ENCODE measurements around the gene STX8.

DNA sequence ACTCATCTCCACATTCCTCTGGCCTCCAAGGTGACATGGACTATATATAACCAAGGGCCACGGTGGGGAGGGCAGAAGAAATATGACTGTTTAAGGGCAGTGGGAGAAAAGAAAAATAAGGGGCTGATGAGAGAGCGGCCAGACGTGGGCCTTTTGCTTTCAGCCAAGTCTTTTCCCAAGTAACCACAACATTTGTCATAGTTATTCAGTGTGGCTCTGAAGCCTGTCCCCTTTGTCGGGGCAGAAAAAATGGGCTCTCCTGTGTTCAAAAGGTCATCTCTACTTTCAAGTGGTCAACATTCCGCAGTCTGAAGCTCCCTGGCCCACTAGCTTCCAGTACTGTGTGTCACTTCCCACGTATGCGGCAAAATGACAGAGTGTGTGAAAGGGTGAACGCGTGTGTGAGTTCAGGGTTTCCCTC is 308.9 kb downstream of the STX8 start:
- TF ChIP-seq ZNF548 (tag by site-specific recombination; IDR thresholded peaks at IDR 0.05), result no peak
- no peak for TF ChIP-seq ZNF670 (tag by site-specific recombination; IDR thresholded peaks at IDR 0.05; ENCODE audit: low read depth)
- TF ChIP-seq, protein P1, sequence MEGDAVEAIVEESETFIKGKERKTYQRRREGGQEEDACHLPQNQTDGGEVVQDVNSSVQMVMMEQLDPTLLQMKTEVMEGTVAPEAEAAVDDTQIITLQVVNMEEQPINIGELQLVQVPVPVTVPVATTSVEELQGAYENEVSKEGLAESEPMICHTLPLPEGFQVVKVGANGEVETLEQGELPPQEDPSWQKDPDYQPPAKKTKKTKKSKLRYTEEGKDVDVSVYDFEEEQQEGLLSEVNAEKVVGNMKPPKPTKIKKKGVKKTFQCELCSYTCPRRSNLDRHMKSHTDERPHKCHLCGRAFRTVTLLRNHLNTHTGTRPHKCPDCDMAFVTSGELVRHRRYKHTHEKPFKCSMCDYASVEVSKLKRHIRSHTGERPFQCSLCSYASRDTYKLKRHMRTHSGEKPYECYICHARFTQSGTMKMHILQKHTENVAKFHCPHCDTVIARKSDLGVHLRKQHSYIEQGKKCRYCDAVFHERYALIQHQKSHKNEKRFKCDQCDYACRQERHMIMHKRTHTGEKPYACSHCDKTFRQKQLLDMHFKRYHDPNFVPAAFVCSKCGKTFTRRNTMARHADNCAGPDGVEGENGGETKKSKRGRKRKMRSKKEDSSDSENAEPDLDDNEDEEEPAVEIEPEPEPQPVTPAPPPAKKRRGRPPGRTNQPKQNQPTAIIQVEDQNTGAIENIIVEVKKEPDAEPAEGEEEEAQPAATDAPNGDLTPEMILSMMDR (tag by site-specific recombination; IDR thresholded peaks at IDR 0.05), result no peak
- no peak for TF ChIP-seq YY2 (tag by site-specific recombination; IDR thresholded peaks at IDR 0.05)
- TF ChIP-seq ZNF558 (tag by site-specific recombination; IDR thresholded peaks at IDR 0.05), result no peak
- TF ChIP-seq ZNF514 (tag by site-specific recombination; IDR thresholded peaks at IDR 0.05), result no peak
- no peak for TF ChIP-seq BCL11B (tag by site-specific recombination; IDR thresholded peaks at IDR 0.05; ENCODE audit: low read depth)
- no peak for TF ChIP-seq TSHZ1 (tag by site-specific recombination; IDR thresholded peaks at IDR 0.05; ENCODE audit: borderline replicate concordance)
- TF ChIP-seq ZNF560 (tag by site-specific recombination; IDR thresholded peaks at IDR 0.05; ENCODE audit: borderline replicate concordance), result no peak
- TF ChIP-seq ZNF416 (tag by site-specific recombination; IDR thresholded peaks at IDR 0.05), result no peak

Measured in HEK293 (cell line).